IMR-90 (cell line): ENCODE measurements around the gene MXRA8. TPM values are rescaled to one million over a fixed set of nuclear protein-coding genes. Genes with fewer than 3 reads are reported as not detected.

ENCODE experiments used
- ATAC-seq: fragments of 200-7000 bp; cut with Tn5 transposase; 2 replicates; pipeline ENCODE4 v1.9.1; 2020; ENCODE audit warnings: low read depth, mild to moderate bottlenecking, moderate library complexity
- BruUV-seq: library from RNA; stranded (reverse); fragments of 400-500 nt; replicated peaks from 2 replicates; lab custom pipeline; 2021; lab: Mats Ljungman, UMichigan
- CTCF ChIA-PET: fragments of 300-600 bp; formaldehyde crosslinking; extraction: SDS; loops from one replicate; lab custom pipeline; 2021; ENCODE audit warnings: antibody characterized with exemption; lab: Yijun Ruan, JAX
- POLR2A ChIA-PET: fragments of 300-600 bp; sonication (Branson Sonifier 250); formaldehyde crosslinking; loops from one replicate; lab custom pipeline; 2022; ENCODE audit warnings: antibody characterized with exemption; ENCODE audit not compliant: unreplicated experiment; lab: Charles Lee
- DNase-seq: peaks from one replicate; pipeline ENCODE4 v3.0.0; 2013
- H2AFZ ChIP-seq: replicated peaks from 2 replicates; pipeline ENCODE3; 2013; ENCODE audit warnings: low read length, mild to moderate bottlenecking; ENCODE audit not compliant: poor library complexity
- H2AK5ac ChIP-seq: 2 replicates; pipeline ENCODE4 v1.6.1; 2013; ENCODE audit warnings: low read depth, low read length, inconsistent platforms
- H2AK9ac ChIP-seq: replicated peaks from 2 replicates; pipeline ENCODE3; 2013; ENCODE audit warnings: mild to moderate bottlenecking, low read depth, low read length, moderate library complexity; ENCODE audit not compliant: poor library complexity
- H2BK120ac ChIP-seq: 2 replicates; pipeline ENCODE4 v1.6.1; 2013; ENCODE audit warnings: low read depth, low read length, inconsistent platforms
- H2BK15ac ChIP-seq: 3 replicates; pipeline ENCODE4 v1.6.1; 2013; ENCODE audit warnings: low read depth, low read length, inconsistent platforms
- H2BK20ac ChIP-seq: 2 replicates; pipeline ENCODE4 v1.6.1; 2013; ENCODE audit warnings: low read depth, mild to moderate bottlenecking, inconsistent platforms, low read length, moderate library complexity
- H2BK5ac ChIP-seq: 2 replicates; pipeline ENCODE4 v1.6.1; 2013; ENCODE audit warnings: mild to moderate bottlenecking, low read depth, low read length, inconsistent platforms; ENCODE audit not compliant: poor library complexity, severe bottlenecking
- H3K14ac ChIP-seq: replicated peaks from 2 replicates; pipeline ENCODE4 v1.6.1; 2013; ENCODE audit warnings: low read depth, low read length, inconsistent platforms
- H3K18ac ChIP-seq: 2 replicates; pipeline ENCODE4 v1.6.1; 2013; ENCODE audit warnings: low read depth, low read length, control low read depth
- H3K23ac ChIP-seq: 2 replicates; pipeline ENCODE4 v1.6.1; 2013; ENCODE audit warnings: low read depth, low read length, inconsistent platforms
- H3K27ac ChIP-seq: 2 replicates; pipeline ENCODE4 v1.5.1; 2013; ENCODE audit warnings: mild to moderate bottlenecking, control low read depth, low read length; ENCODE audit not compliant: insufficient read depth
- H3K27me3 ChIP-seq: 2 replicates; pipeline ENCODE4 v1.6.1; 2013; ENCODE audit warnings: low read length; ENCODE audit not compliant: control insufficient read depth, insufficient read depth
- H3K36me3 ChIP-seq: 2 replicates; pipeline ENCODE4 v1.6.1; 2013; ENCODE audit warnings: low read length, mixed read lengths; ENCODE audit not compliant: control insufficient read depth, insufficient read depth
- H3K4ac ChIP-seq: 2 replicates; pipeline ENCODE4 v1.6.1; 2013; ENCODE audit warnings: low read depth, low read length, inconsistent platforms
- H3K4me1 ChIP-seq: 2 replicates; pipeline ENCODE4 v1.6.1; 2013; ENCODE audit warnings: low read length, mixed read lengths; ENCODE audit not compliant: control insufficient read depth, insufficient read depth
- H3K4me2 ChIP-seq: 2 replicates; pipeline ENCODE4 v1.6.1; 2013; ENCODE audit warnings: low read depth, mild to moderate bottlenecking, control low read depth, low read length, moderate library complexity
- H3K4me3 ChIP-seq: 2 replicates; pipeline ENCODE4 v1.5.1; 2013; ENCODE audit warnings: low read depth, mild to moderate bottlenecking, control low read depth, low read length, moderate library complexity; ENCODE audit not compliant: insufficient read depth
- H3K56ac ChIP-seq: 2 replicates; pipeline ENCODE4 v1.6.1; 2013; ENCODE audit warnings: low read length, inconsistent platforms; ENCODE audit not compliant: insufficient read depth; ENCODE audit errors: extremely low read depth
- H3K79me1 ChIP-seq, 2 experiments: 2 replicates each; pipeline ENCODE4 v1.6.1; 2013; ENCODE audit warnings: low read length in 2 of 2, inconsistent platforms in 1 of 2, low read depth in 1 of 2
- H3K9ac ChIP-seq: 2 replicates; pipeline ENCODE4 v1.6.1; 2013; ENCODE audit warnings: low read depth, low read length, control low read depth
- H3K9me1 ChIP-seq: 2 replicates; pipeline ENCODE4 v1.6.1; 2013; ENCODE audit warnings: low read length, inconsistent platforms; ENCODE audit not compliant: insufficient read depth
- H3K9me3 ChIP-seq: 2 replicates; pipeline ENCODE4 v1.6.1; 2013; ENCODE audit warnings: low read length; ENCODE audit not compliant: control insufficient read depth, insufficient read depth
- H4K20me1 ChIP-seq: 2 replicates; pipeline ENCODE4 v1.6.1; 2013; ENCODE audit warnings: low read length, inconsistent platforms; ENCODE audit not compliant: insufficient read depth
- H4K5ac ChIP-seq: 2 replicates; pipeline ENCODE4 v1.6.1; 2013; ENCODE audit warnings: mild to moderate bottlenecking, low read depth, low read length, control low read depth
- H4K8ac ChIP-seq, 2 experiments: 2 replicates each; pipeline ENCODE4 v1.6.1; 2013; ENCODE audit warnings: low read depth in 2 of 2, low read length in 2 of 2, control low read depth in 1 of 2, inconsistent platforms in 1 of 2
- H4K91ac ChIP-seq: 2 replicates; pipeline ENCODE4 v1.6.1; 2013; ENCODE audit warnings: low read depth, low read length, inconsistent platforms; ENCODE audit not compliant: insufficient read depth
- BHLHE40 ChIP-seq: fragments of 150-350 bp; IDR thresholded peaks from 2 replicates; pipeline ENCODE4 v1.6.1; 2016; ENCODE audit warnings: mild to moderate bottlenecking, low read depth, low read length
- CEBPB ChIP-seq: IDR thresholded peaks from 2 replicates; pipeline ENCODE4 v1.6.1; 2012; ENCODE audit warnings: low read depth, low read length, improper control_type of control experiment
- CHD1 ChIP-seq: IDR thresholded peaks from 2 replicates; pipeline ENCODE4 v1.6.1; 2012; ENCODE audit warnings: low read depth, low read length, improper control_type of control experiment
- FOS ChIP-seq: fragments of 150-350 bp; IDR thresholded peaks from 2 replicates; pipeline ENCODE4 v1.6.1; 2016; ENCODE audit warnings: low read depth, low read length
- MAFK ChIP-seq: IDR thresholded peaks from 2 replicates; pipeline ENCODE4 v1.6.1; 2012; ENCODE audit warnings: low read depth, low read length, improper control_type of control experiment
- MAZ ChIP-seq: IDR thresholded peaks from 2 replicates; pipeline ENCODE4 v1.6.1; 2012; ENCODE audit warnings: low read depth, mild to moderate bottlenecking, low read length, improper control_type of control experiment, moderate library complexity, borderline replicate concordance
- MXI1 ChIP-seq: IDR thresholded peaks from 2 replicates; pipeline ENCODE4 v1.6.1; 2012; ENCODE audit warnings: low read depth, mild to moderate bottlenecking, low read length, moderate library complexity, borderline replicate concordance
- NFE2L2 ChIP-seq: fragments of 150-350 bp; IDR thresholded peaks from 2 replicates; pipeline ENCODE4 v1.6.1; 2016; ENCODE audit warnings: low read depth, mild to moderate bottlenecking, low read length
- POLR2A ChIP-seq: IDR thresholded peaks from 2 replicates; pipeline ENCODE4 v1.6.1; 2012; ENCODE audit warnings: mild to moderate bottlenecking, low read depth, low read length
- RAD21 ChIP-seq: IDR thresholded peaks from 2 replicates; pipeline ENCODE4 v1.6.1; 2012; ENCODE audit warnings: low read length, improper control_type of control experiment
- RCOR1 ChIP-seq: IDR thresholded peaks from 2 replicates; pipeline ENCODE4 v1.6.1; 2012; ENCODE audit warnings: mild to moderate bottlenecking, low read length, improper control_type of control experiment; ENCODE audit not compliant: insufficient replicate concordance
- RFX5 ChIP-seq: IDR thresholded peaks from 2 replicates; pipeline ENCODE4 v1.8.0; 2012; ENCODE audit warnings: low read depth, mild to moderate bottlenecking, low read length, moderate library complexity
- SMC3 ChIP-seq: fragments of 150-350 bp; IDR thresholded peaks from 2 replicates; pipeline ENCODE4 v1.6.1; 2016; ENCODE audit warnings: low read depth, mild to moderate bottlenecking, antibody characterized with exemption, low read length, moderate library complexity
- USF2 ChIP-seq: fragments of 150-350 bp; IDR thresholded peaks from 2 replicates; pipeline ENCODE4 v1.6.1; 2017; ENCODE audit warnings: mild to moderate bottlenecking, antibody characterized with exemption, low read length, low read depth
- WGBS, 2 experiments: methylation state at CpG; one replicate each; pipeline versions ENCODE4 v1.1.5 to v1.1.7; 2013; ENCODE audit warnings: missing lambda C conversion rate in 2 of 2; ENCODE audit not compliant: insufficient read length in 1 of 2; ENCODE audit errors: extremely low coverage in 2 of 2; 5-methylcytosine and 5-hydroxymethylcytosine counted together
- dilution Hi-C: fragments of 300-500 bp; cut with HindIII; formaldehyde crosslinking; loops from one replicate; pipeline ENCODE4 v1.14.3; 2018; ENCODE audit warnings: low sequenced_read_pairs; ENCODE audit not compliant: unreplicated experiment
- in situ Hi-C: fragments of 300-500 bp; cut with MboI; formaldehyde crosslinking; loops from 3 replicates; pipeline ENCODE4 v1.14.3; 2019; ENCODE audit warnings: low sequenced_read_pairs, inconsistent platforms, mixed read lengths
- intact Hi-C: fragments of 100-400 bp; cut with micrococcal nuclease; formaldehyde crosslinking; loops from 2 replicates; pipeline ENCODE4 v1.10.0; 2022
- polyA plus RNA-seq, 3 experiments: library from polyadenylated mRNA; depleted of rRNA; stranded (reverse); fragments of >200 nt; gene quantifications; 2 replicates each; pipeline ENCODE4 v1.2.3, GENCODE V29; 2012; ENCODE audit warnings: low replicate concordance in 1 of 3
- total RNA-seq: library from RNA; depleted of rRNA; stranded (reverse); fragments of >200 nt; gene quantifications from 2 replicates; pipeline ENCODE4 v1.2.3, GENCODE V29; 2012
- TF ChIP-seq, protein P1 (sequence below): conservative IDR thresholded peaks from 2 replicates; pipeline ENCODE4 v1.5.1; 2012; ENCODE audit warnings: mild to moderate bottlenecking, low read depth, low read length, improper control_type of control experiment
- TF ChIP-seq, protein P2 (sequence below): fragments of 150-350 bp; IDR thresholded peaks from 2 replicates; pipeline ENCODE4 v1.6.1; 2016; ENCODE audit warnings: low read depth, mild to moderate bottlenecking, low read length, moderate library complexity, borderline replicate concordance

Gene MXRA8
- total and polyA plus RNA-seq, 2 of the 4 experiments (the other 2 are of a cell fraction) = 92.5 to 469 TPM

DNA sequence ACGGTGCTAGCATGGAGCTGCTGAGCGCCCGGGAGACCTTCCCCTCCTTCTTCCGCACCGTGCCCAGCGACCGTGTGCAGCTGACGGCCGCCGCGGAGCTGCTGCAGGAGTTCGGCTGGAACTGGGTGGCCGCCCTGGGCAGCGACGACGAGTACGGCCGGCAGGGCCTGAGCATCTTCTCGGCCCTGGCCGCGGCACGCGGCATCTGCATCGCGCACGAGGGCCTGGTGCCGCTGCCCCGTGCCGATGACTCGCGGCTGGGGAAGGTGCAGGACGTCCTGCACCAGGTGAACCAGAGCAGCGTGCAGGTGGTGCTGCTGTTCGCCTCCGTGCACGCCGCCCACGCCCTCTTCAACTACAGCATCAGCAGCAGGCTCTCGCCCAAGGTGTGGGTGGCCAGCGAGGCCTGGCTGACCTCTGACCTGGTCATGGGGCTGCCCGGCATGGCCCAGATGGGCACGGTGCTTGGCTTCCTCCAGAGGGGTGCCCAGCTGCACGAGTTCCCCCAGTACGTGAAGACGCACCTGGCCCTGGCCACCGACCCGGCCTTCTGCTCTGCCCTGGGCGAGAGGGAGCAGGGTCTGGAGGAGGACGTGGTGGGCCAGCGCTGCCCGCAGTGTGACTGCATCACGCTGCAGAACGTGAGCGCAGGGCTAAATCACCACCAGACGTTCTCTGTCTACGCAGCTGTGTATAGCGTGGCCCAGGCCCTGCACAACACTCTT, 26.2 kb downstream of the MXRA8 start:
- POLR2A ChIA-PET = no interaction called here
- H3K79me1 ChIP-seq = peaks cover 7 to 11% of the 10 kb centered on the region in 2 experiments; a peak in 2 of 4 replicates
- no peak overlapping the region for H2BK20ac ChIP-seq
- intact Hi-C loops = no loop called here
- H3K4ac ChIP-seq = no peak overlapping the region
- H3K4me2 ChIP-seq = no peak overlapping the region
- no peak overlapping the region for H3K4me3 ChIP-seq
- peaks cover 9% of the 10 kb centered on the region for H3K9me1 ChIP-seq
- H3K23ac ChIP-seq = no peak overlapping the region
- H3K9ac ChIP-seq = no peak overlapping the region
- peaks cover 12% of the 10 kb centered on the region for H3K36me3 ChIP-seq
- CTCF ChIA-PET = no interaction called here
- no peak overlapping the region for H2BK5ac ChIP-seq
- H3K56ac ChIP-seq = no peak overlapping the region
- no peak overlapping the region for H2AFZ ChIP-seq
- dilution Hi-C loops = no loop called here
- TF ChIP-seq MXI1 (no peak), CHD1 (no peak), MAFK (no peak), POLR2A (no peak), RFX5 (no peak), USF2 (no peak), FOS (no peak), RCOR1 (no peak), MAZ (no peak), RAD21 (no peak), CEBPB (no peak), BHLHE40 (no peak), SMC3 (no peak), NFE2L2 (no peak)
- TF ChIP-seq, protein P1, sequence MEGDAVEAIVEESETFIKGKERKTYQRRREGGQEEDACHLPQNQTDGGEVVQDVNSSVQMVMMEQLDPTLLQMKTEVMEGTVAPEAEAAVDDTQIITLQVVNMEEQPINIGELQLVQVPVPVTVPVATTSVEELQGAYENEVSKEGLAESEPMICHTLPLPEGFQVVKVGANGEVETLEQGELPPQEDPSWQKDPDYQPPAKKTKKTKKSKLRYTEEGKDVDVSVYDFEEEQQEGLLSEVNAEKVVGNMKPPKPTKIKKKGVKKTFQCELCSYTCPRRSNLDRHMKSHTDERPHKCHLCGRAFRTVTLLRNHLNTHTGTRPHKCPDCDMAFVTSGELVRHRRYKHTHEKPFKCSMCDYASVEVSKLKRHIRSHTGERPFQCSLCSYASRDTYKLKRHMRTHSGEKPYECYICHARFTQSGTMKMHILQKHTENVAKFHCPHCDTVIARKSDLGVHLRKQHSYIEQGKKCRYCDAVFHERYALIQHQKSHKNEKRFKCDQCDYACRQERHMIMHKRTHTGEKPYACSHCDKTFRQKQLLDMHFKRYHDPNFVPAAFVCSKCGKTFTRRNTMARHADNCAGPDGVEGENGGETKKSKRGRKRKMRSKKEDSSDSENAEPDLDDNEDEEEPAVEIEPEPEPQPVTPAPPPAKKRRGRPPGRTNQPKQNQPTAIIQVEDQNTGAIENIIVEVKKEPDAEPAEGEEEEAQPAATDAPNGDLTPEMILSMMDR = no peak
- TF ChIP-seq, protein P2, sequence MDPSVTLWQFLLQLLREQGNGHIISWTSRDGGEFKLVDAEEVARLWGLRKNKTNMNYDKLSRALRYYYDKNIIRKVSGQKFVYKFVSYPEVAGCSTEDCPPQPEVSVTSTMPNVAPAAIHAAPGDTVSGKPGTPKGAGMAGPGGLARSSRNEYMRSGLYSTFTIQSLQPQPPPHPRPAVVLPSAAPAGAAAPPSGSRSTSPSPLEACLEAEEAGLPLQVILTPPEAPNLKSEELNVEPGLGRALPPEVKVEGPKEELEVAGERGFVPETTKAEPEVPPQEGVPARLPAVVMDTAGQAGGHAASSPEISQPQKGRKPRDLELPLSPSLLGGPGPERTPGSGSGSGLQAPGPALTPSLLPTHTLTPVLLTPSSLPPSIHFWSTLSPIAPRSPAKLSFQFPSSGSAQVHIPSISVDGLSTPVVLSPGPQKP = no peak
- in situ Hi-C loops = no loop called here
- H3K9me3 ChIP-seq = no peaks in the 10 kb centered on the region
- H2BK120ac ChIP-seq = no peak overlapping the region
- H3K4me1 ChIP-seq = no peaks in the 10 kb centered on the region
- H2BK15ac ChIP-seq = no peak overlapping the region
- no peak overlapping the region for H3K14ac ChIP-seq
- H2AK5ac ChIP-seq = no peak overlapping the region
- peak overlapping the region; percentile 55 for H2AK9ac ChIP-seq
- no peak overlapping the region for H4K5ac ChIP-seq
- H3K18ac ChIP-seq = no peak overlapping the region
- ATAC-seq (no peak), DNase-seq (no peak)
- H3K27me3 ChIP-seq = no peaks in the 10 kb centered on the region
- H4K8ac ChIP-seq = no peak overlapping the region
- 90% methylated on average over 30 of the region's 57 CpGs; no CpG with 5 or more reads in 1 of the 2 experiments for WGBS, 2 experiments
- H3K27ac ChIP-seq = no peak overlapping the region
- no peak overlapping the region for H4K91ac ChIP-seq
- H4K20me1 ChIP-seq = peaks cover 19% of the 10 kb centered on the region
- BruUV-seq = no TSS peak
